ENCODE measurements around the gene ACACB.

ACACB gene

GRCh38 chr12:109286652-109287051 lies 170.3 kb downstream of the ACACB start:
- Histone ChIP-seq H3K4me3 (IDR thresholded peaks at IDR 0.05; ENCODE audit: insufficient read depth, low read depth, low read length) (no peak overlapping the region), H2AFZ (ENCODE audit: low read depth) (no peak overlapping the region), H3K36me3 (ENCODE audit: insufficient read depth) (no peaks in the 10 kb centered on the region), H3K9ac (no peak overlapping the region), H3K27me3 (ENCODE audit: insufficient read depth, low read depth) (no peaks in the 10 kb centered on the region), H3K79me2 (ENCODE audit: insufficient read depth, low read depth) (no peaks in the 10 kb centered on the region), H3K4me1 (ENCODE audit: low read depth, poor library complexity, severe bottlenecking) (no peaks in the 10 kb centered on the region), H3K4me2 (no peak overlapping the region), H3K27ac (no peak overlapping the region), H4K20me1 (ENCODE audit: insufficient read depth) (no peaks in the 10 kb centered on the region)
- no peak for TF ChIP-seq CTCF (conservative IDR thresholded peaks at IDR 0.05; ENCODE audit: low read depth, low read length)

DNA sequence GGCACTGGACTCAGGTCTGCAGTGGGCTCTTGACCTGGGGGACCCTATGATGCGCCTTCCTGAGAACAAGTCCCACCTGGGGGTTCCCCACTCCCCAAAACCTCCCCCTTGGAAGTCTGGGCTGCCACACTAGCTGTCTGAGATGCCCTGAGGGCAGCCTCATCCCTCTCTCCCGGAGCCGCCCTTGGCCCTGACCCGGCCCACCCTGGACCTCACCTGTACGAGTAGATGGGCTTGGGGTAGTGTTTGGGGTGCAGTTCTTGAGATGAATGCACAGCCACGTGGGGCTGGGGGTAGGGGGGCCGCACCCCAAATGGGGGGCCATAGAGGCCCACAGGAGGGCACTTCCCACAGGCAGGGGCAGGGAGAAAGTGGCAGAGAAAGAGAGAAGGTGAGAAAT lies 170.8 kb downstream of the ACACB start:
- Histone ChIP-seq H3K79me2 (ENCODE audit: insufficient read depth, low read depth) (no peaks in the 10 kb centered on the region), H3K27ac (no peak overlapping the region), H3K9ac (no peak overlapping the region), H3K4me1 (ENCODE audit: low read depth, poor library complexity, severe bottlenecking) (no peaks in the 10 kb centered on the region), H3K27me3 (ENCODE audit: insufficient read depth, low read depth) (no peaks in the 10 kb centered on the region), H3K36me3 (ENCODE audit: insufficient read depth) (no peaks in the 10 kb centered on the region), H3K4me3 (IDR thresholded peaks at IDR 0.05; ENCODE audit: insufficient read depth, low read depth, low read length) (no peak overlapping the region), H2AFZ (ENCODE audit: low read depth) (no peak overlapping the region), H3K4me2 (no peak overlapping the region), H4K20me1 (ENCODE audit: insufficient read depth) (no peaks in the 10 kb centered on the region)
- no peak for TF ChIP-seq CTCF (conservative IDR thresholded peaks at IDR 0.05; ENCODE audit: low read depth, low read length)

DNA sequence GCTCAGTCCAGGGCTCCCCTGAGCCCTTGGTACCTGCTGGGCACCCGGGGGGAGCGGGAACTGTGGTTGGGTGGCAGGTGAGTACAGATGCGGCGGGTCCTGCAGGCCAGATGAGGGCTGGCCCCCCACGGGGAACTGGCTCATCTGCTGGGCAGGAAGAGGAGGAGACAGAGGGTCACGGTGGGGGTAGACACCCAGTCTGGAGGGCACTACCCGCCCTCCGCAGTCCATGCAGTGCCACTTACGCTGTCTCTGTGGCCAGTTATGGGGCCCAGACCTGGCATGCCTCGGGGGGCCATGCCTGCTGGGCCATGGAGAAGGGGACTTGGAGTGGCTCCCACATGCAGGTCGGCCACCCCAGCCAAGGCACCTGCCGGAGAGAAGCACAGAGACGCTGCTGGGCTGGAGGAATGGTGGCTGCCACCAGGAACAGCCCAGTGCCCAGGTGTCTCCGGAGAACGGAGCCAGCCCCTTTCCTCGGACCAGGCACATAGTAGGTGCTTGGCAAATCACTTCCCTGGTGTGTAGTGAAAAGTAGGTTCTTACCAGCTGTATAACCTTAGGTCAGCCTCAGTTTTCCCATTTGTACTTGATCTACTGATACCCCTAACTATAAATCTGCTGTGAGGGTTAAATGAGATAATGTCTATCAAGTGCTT lies 171.6 kb downstream of the ACACB start:
- Histone ChIP-seq H2AFZ (ENCODE audit: low read depth) (no peak overlapping the region), H3K4me3 (IDR thresholded peaks at IDR 0.05; ENCODE audit: insufficient read depth, low read depth, low read length) (no peak overlapping the region), H3K79me2 (ENCODE audit: insufficient read depth, low read depth) (no peaks in the 10 kb centered on the region), H3K4me2 (no peak overlapping the region), H3K36me3 (ENCODE audit: insufficient read depth) (no peaks in the 10 kb centered on the region), H3K27me3 (ENCODE audit: insufficient read depth, low read depth) (no peaks in the 10 kb centered on the region), H3K4me1 (ENCODE audit: low read depth, poor library complexity, severe bottlenecking) (no peaks in the 10 kb centered on the region), H3K27ac (no peak overlapping the region), H4K20me1 (ENCODE audit: insufficient read depth) (no peaks in the 10 kb centered on the region), H3K9ac (no peak overlapping the region)
- TF ChIP-seq CTCF (conservative IDR thresholded peaks at IDR 0.05; ENCODE audit: low read depth, low read length) = no peak

DNA sequence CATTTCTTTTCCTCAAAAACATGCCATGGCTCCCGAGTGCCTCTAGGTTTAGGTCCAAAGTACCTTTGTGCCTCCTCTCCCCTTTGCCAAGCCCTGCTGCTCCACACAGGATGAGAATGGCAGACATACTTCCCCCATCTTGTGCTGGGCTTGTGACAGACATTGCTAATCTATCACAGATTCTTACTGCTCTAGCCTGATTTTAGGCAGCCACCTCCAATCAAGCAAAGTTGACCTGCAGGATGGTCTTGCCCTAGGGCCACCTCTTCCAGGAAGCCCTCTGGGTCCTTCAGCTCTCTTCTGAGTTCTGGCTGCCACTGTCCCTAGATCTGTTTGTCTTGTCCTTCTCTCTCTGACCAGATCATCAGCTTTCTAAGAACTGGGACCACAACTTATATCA lies 172.2 kb downstream of the ACACB start:
- Histone ChIP-seq H4K20me1 (ENCODE audit: insufficient read depth) (no peaks in the 10 kb centered on the region), H3K27me3 (ENCODE audit: insufficient read depth, low read depth) (no peaks in the 10 kb centered on the region), H3K9ac (no peak overlapping the region)

More for the DNA sequence above, 172.2 kb downstream of the ACACB start:
- no peak overlapping the region for H3K27ac ChIP-seq
- TF ChIP-seq CTCF (conservative IDR thresholded peaks at IDR 0.05; ENCODE audit: low read depth, low read length) = no peak
- H3K79me2 ChIP-seq (ENCODE audit: insufficient read depth, low read depth) = no peaks in the 10 kb centered on the region
- H2AFZ ChIP-seq (ENCODE audit: low read depth) = no peak overlapping the region; the same call in 1 of the 2 replicates
- no peak overlapping the region for H3K4me3 ChIP-seq (IDR thresholded peaks at IDR 0.05; ENCODE audit: insufficient read depth, low read depth, low read length)
- H3K36me3 ChIP-seq (ENCODE audit: insufficient read depth) = no peaks in the 10 kb centered on the region
- H3K4me1 ChIP-seq (ENCODE audit: low read depth, poor library complexity, severe bottlenecking) = no peaks in the 10 kb centered on the region
- no peak overlapping the region for H3K4me2 ChIP-seq

Data from KMS-11 (cell line).